Neutrophil (primary cell): ENCODE measurements around the gene PPT1.
"Not testable (repeated sequence)": the region's sequence is repeated elsewhere in the genome, so short reads cannot be mapped to it uniquely, and the experiment has no call there.

Experiments used
- H3K27ac ChIP-seq: fragments of 200-600 bp; sonication (generic); 2 replicates; pipeline ENCODE4 v1.5.1; 2016; ENCODE audit warnings: mild to moderate bottlenecking, moderate library complexity
- H3K27me3 ChIP-seq: fragments of 200-600 bp; sonication (generic); 2 replicates; pipeline ENCODE4 v1.6.0; 2016; ENCODE audit warnings: mild to moderate bottlenecking
- H3K36me3 ChIP-seq: fragments of 200-600 bp; sonication (generic); 2 replicates; pipeline ENCODE4 v1.5.1; 2017
- H3K4me1 ChIP-seq, 2 experiments: fragments of 200-600 bp in 1 of 2; sonication (generic) in 1 of 2; 1 replicate in 1 of 2; 2 replicates in 1 of 2; pipeline versions ENCODE4 v1.5.1 to v1.6.1; 2013 to 2016; ENCODE audit warnings: low read depth in 1 of 2, low read length in 1 of 2, mild to moderate bottlenecking in 1 of 2, moderate library complexity in 1 of 2; ENCODE audit not compliant: control insufficient read depth in 1 of 2, insufficient read depth in 1 of 2
- H3K4me3 ChIP-seq, 2 experiments: fragments of 200-600 bp in 1 of 2; sonication (generic) in 1 of 2; 1 replicate in 1 of 2; 2 replicates in 1 of 2; pipeline ENCODE4 v1.5.1; 2013 to 2016; ENCODE audit warnings: low read depth in 1 of 2, low read length in 1 of 2, mild to moderate bottlenecking in 1 of 2, moderate library complexity in 1 of 2
- H3K9me3 ChIP-seq: fragments of 200-600 bp; sonication (generic); 2 replicates; pipeline ENCODE4 v1.5.1; 2016
- CTCF ChIP-seq: fragments of 200-600 bp; sonication (generic); IDR thresholded peaks from 2 replicates; pipeline ENCODE4 v1.5.1; 2016; ENCODE audit warnings: antibody characterized with exemption

PPT1 gene

DNA sequence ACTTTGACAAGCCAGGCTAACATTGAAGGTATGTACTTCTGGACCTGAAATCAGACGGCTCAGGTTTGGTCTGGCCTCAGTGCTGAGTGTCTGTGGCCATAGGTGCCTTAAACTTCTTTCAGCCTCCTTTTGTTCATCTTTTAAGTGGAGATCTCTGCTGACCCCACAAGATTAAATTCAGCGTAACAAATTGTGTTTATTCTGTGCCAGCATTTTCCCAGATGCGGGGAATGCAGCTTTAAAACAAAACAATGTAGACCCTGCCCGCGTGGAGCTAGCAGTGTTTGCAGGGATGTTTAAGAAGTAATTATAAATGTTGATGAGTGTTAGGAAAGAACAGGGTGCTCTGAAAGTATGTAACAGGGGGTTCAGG lies 55.6 kb downstream of the PPT1 start:
- Histone ChIP-seq H3K27me3 (no peaks in the 10 kb centered on the region), H3K4me1 (peaks cover 84 to 90% of the 10 kb centered on the region in 2 experiments), H3K9me3 (no peaks in the 10 kb centered on the region), H3K4me3 (peak overlapping the region; percentile 76 to 82), H3K36me3 (peaks cover 23% of the 10 kb centered on the region), H3K27ac (peak overlapping the region; percentile 100)
- TF ChIP-seq CTCF = no peak

GRCh38 chr1:40040511-40041465 lies 56.3 kb downstream of the PPT1 start, which contains the start of gene CAP1:
Gene CAP1 (plus strand): TSS chr1:40040729. CDS start chr1:40059347, 18,618 bp downstream.
- TF ChIP-seq CTCF = peak; percentile 29
- H3K36me3 ChIP-seq = peaks cover 17% of the 10 kb centered on the region
- no peaks in the 10 kb centered on the region for H3K27me3 ChIP-seq
- H3K9me3 ChIP-seq = no peaks in the 10 kb centered on the region
- H3K4me3 ChIP-seq = peak within 1 kb of the TSS; percentile 76 to 82
- peak within 1 kb of the TSS; percentile 100 for H3K27ac ChIP-seq
- H3K4me1 ChIP-seq = peaks cover 84 to 87% of the 10 kb centered on the region in 2 experiments

DNA sequence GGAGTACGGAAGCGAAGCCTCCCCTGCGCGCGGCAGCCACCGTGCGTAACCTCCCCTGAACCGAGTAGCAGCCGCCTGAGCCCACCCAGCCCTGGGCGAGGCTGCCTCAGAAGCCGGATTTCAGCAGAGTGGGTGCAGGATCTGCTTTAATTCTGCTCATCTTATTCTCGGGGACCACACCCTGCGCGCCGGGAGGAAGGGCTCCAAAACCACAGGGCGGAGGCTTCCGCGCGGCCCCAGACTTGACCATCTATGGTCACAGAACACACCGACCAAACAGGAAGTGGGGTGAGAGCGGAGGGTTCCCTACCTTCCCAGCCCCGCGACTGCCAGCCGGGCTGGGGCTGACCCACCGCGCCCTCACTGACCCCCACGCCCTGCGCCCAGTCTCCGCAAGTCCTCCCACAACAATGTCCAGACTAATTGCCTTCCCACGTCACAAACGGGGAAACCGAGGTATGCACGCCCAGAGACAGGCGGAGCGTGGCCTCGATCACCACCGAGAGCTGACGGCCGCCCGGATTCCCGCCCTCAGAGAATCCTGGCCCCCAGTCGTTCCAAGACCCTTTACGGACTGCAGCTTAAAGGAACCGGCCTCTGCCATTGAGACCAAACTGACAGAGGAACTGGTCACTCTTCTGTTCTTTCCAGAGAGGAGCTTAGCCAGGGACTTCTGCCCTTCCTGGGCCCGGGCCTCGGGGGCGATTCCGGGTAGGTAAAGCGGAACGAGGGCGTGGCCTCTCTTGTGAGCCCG lies 57.1 kb downstream of the PPT1 start:
- no peak for TF ChIP-seq CTCF
- peaks cover 10% of the 10 kb centered on the region for H3K36me3 ChIP-seq
- H3K9me3 ChIP-seq = no peaks in the 10 kb centered on the region
- H3K27ac ChIP-seq = peak overlapping the region; percentile 100
- peak overlapping the region; percentile 76 to 82 for H3K4me3 ChIP-seq
- H3K4me1 ChIP-seq = peaks cover 83 to 86% of the 10 kb centered on the region in 2 experiments
- no peaks in the 10 kb centered on the region for H3K27me3 ChIP-seq

DNA sequence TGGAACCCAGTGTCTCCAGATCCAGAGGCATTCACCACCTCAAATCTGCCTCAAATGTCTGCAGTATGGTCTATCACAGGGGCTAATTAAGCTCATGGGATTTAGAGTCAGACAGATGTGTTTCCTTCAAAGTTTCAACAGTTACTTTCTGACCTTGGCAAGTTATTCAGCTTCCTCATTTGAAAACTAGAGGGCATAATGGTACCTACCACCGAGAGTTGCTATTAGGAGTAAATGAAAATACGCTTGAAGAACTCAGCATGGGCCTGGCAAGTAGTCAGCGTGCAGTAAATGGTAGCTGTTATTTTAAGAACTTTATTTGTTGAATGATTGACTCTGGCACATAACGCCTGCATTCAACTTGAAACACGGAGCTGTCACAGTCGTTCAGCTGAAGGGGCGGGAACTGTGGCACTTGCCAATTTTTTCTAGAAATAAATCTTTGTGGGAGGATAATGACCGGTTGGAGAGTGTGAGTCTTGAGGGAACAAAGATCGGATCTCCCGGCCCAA lies 57.8 kb downstream of the PPT1 start:
- Histone ChIP-seq H3K4me3 (peak overlapping the region; percentile 76 to 82), H3K9me3 (no peaks in the 10 kb centered on the region), H3K36me3 (peaks cover 7% of the 10 kb centered on the region), H3K4me1 (peaks cover 83 to 86% of the 10 kb centered on the region in 2 experiments), H3K27me3 (no peaks in the 10 kb centered on the region), H3K27ac (peak overlapping the region; percentile 100)
- no peak for TF ChIP-seq CTCF

GRCh38 chr1:40038697-40039096 lies 58.4 kb downstream of the PPT1 start:
- peaks cover 77 to 80% of the 10 kb centered on the region in 2 experiments for H3K4me1 ChIP-seq
- peaks cover 7% of the 10 kb centered on the region for H3K36me3 ChIP-seq
- TF ChIP-seq CTCF = no peak
- no peaks in the 10 kb centered on the region for H3K27me3 ChIP-seq
- no peaks in the 10 kb centered on the region for H3K9me3 ChIP-seq
- peak overlapping the region; percentile 100 for H3K27ac ChIP-seq
- H3K4me3 ChIP-seq = peak overlapping the region; percentile 76 to 82

DNA sequence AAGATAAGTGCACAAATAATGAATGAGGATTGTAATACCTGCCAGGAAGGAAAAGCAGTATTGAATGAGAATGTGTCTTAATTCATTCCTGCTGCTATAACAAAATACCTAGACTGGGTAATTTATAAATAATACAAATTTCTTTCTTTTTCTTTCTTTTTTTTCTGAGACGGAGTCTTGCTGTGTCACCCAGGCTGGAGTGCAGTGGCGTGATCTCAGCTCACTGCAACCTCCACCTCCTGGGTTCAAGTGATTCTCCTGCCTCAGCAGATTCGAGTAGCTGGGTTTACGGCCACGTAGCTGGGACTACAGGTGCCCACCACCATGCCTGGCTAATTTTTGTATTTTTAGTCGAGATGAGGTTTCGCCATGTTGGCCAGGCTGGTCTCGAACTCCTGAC lies 59.8 kb downstream of the PPT1 start:
- Histone ChIP-seq H3K4me1 (peaks cover 69 to 70% of the 10 kb centered on the region in 2 experiments), H3K4me3 (peak overlapping the region in 1 of 2 experiments; percentile 82)
- H3K9me3 ChIP-seq = not testable (repeated sequence)

More for the DNA sequence above, 59.8 kb downstream of the PPT1 start:
- peak overlapping the region; percentile 100 for H3K27ac ChIP-seq
- not testable (repeated sequence) for H3K36me3 ChIP-seq, H3K27me3 ChIP-seq
